GM23338 (cell line): ENCODE data around the gene NIT1.

ENCODE experiments used
- CREB1 ChIP-seq: fragments of 250-450 bp; sonication (Bioruptor Pico); IDR thresholded peaks from 2 replicates; pipeline ENCODE4 v1.5.0; 2020; ENCODE audit warnings: low read depth, mild to moderate bottlenecking, moderate library complexity
- CTCF ChIP-seq, 2 experiments: fragments of 200-600 bp in 1 of 2; sonication (generic) in 1 of 2; conservative IDR thresholded peaks; 2 replicates each; pipeline versions ENCODE4 v1.5.1 to v1.6.1; 2016 to 2017; ENCODE audit warnings: antibody characterized with exemption in 2 of 2, low read depth in 2 of 2, mild to moderate bottlenecking in 2 of 2, moderate library complexity in 1 of 2
- EZH2 ChIP-seq: fragments of 200-600 bp; sonication (generic); IDR thresholded peaks from one replicate; pipeline ENCODE4 v1.8.0; 2017; ENCODE audit warnings: antibody characterized with exemption, mild to moderate bottlenecking, low read depth; ENCODE audit not compliant: unreplicated experiment
- EZH2phosphoT487 ChIP-seq: fragments of 200-600 bp; sonication (generic); IDR thresholded peaks from one replicate; pipeline ENCODE4 v1.8.1; 2018; ENCODE audit warnings: antibody characterized with exemption; ENCODE audit not compliant: unreplicated experiment
- JUNB ChIP-seq: IDR thresholded peaks from one replicate; pipeline ENCODE4 v1.6.1; 2016; ENCODE audit warnings: antibody characterized with exemption; ENCODE audit not compliant: unreplicated experiment
- NANOG ChIP-seq: IDR thresholded peaks from 2 replicates; pipeline ENCODE4 v1.6.1; 2016; ENCODE audit warnings: antibody characterized with exemption, borderline replicate concordance
- POLR2AphosphoS5 ChIP-seq: IDR thresholded peaks from 2 replicates; pipeline ENCODE4 v1.6.1; 2016; ENCODE audit warnings: antibody characterized with exemption, low read depth
- REST ChIP-seq: IDR thresholded peaks from one replicate; pipeline ENCODE4 v1.6.1; 2018; ENCODE audit warnings: antibody characterized with exemption; ENCODE audit not compliant: unreplicated experiment
- ZNF331 ChIP-seq: fragments of 250-450 bp; sonication (Bioruptor Pico); IDR thresholded peaks from 2 replicates; pipeline ENCODE4 v1.5.0; 2020; ENCODE audit warnings: low read depth, mild to moderate bottlenecking, moderate library complexity
- ZNF462 ChIP-seq: fragments of 250-450 bp; sonication (Bioruptor Pico); IDR thresholded peaks from 2 replicates; pipeline ENCODE4 v1.5.0; 2020; ENCODE audit warnings: mild to moderate bottlenecking, moderate library complexity

- TF ChIP-seq CTCF (conservative IDR thresholded peaks at IDR 0.05; ENCODE audit: low read depth in 2 of 2), result no peak
- no peak for TF ChIP-seq POLR2AphosphoS5
- no peak for TF ChIP-seq EZH2phosphoT487
- no peak for TF ChIP-seq ZNF462 (CRISPR knock-in tag)
- TF ChIP-seq REST, result no peak
- TF ChIP-seq NANOG, result no peak
- no peak for TF ChIP-seq EZH2
- TF ChIP-seq ZNF331 (CRISPR knock-in tag), result no peak
- no peak for TF ChIP-seq CREB1 (CRISPR knock-in tag)
- no peak for TF ChIP-seq JUNB
These were observed 40.0 kb downstream of the NIT1 start for GRCh38 chr1:161157867-161158266.
